IMR-90 (cell line): ENCODE measurements around the gene BET1. TPM values are rescaled to one million over a fixed set of nuclear protein-coding genes. Genes with fewer than 3 reads are reported as not detected.

Experiments
- ATAC-seq: fragments of 200-7000 bp; cut with Tn5 transposase; 2 replicates; pipeline ENCODE4 v1.9.1; 2020; ENCODE audit warnings: low read depth, mild to moderate bottlenecking, moderate library complexity
- BruUV-seq: library from RNA; stranded (reverse); fragments of 400-500 nt; replicated peaks from 2 replicates; lab custom pipeline; 2021; lab: Mats Ljungman, UMichigan
- CTCF ChIA-PET: fragments of 300-600 bp; formaldehyde crosslinking; extraction: SDS; loops from one replicate; lab custom pipeline; 2021; ENCODE audit warnings: antibody characterized with exemption; lab: Yijun Ruan, JAX
- POLR2A ChIA-PET: fragments of 300-600 bp; sonication (Branson Sonifier 250); formaldehyde crosslinking; loops from one replicate; lab custom pipeline; 2022; ENCODE audit warnings: antibody characterized with exemption; ENCODE audit not compliant: unreplicated experiment; lab: Charles Lee
- DNase-seq: peaks from one replicate; pipeline ENCODE4 v3.0.0; 2013
- H2AFZ ChIP-seq: replicated peaks from 2 replicates; pipeline ENCODE3; 2013; ENCODE audit warnings: low read length, mild to moderate bottlenecking; ENCODE audit not compliant: poor library complexity
- H2AK5ac ChIP-seq: 2 replicates; pipeline ENCODE4 v1.6.1; 2013; ENCODE audit warnings: low read depth, low read length, inconsistent platforms
- H2AK9ac ChIP-seq: replicated peaks from 2 replicates; pipeline ENCODE3; 2013; ENCODE audit warnings: mild to moderate bottlenecking, low read depth, low read length, moderate library complexity; ENCODE audit not compliant: poor library complexity
- H2BK120ac ChIP-seq: 2 replicates; pipeline ENCODE4 v1.6.1; 2013; ENCODE audit warnings: low read depth, low read length, inconsistent platforms
- H2BK15ac ChIP-seq: 3 replicates; pipeline ENCODE4 v1.6.1; 2013; ENCODE audit warnings: low read depth, low read length, inconsistent platforms
- H2BK20ac ChIP-seq: 2 replicates; pipeline ENCODE4 v1.6.1; 2013; ENCODE audit warnings: low read depth, mild to moderate bottlenecking, inconsistent platforms, low read length, moderate library complexity
- H2BK5ac ChIP-seq: 2 replicates; pipeline ENCODE4 v1.6.1; 2013; ENCODE audit warnings: mild to moderate bottlenecking, low read depth, low read length, inconsistent platforms; ENCODE audit not compliant: poor library complexity, severe bottlenecking
- H3K14ac ChIP-seq: replicated peaks from 2 replicates; pipeline ENCODE4 v1.6.1; 2013; ENCODE audit warnings: low read depth, low read length, inconsistent platforms
- H3K18ac ChIP-seq: 2 replicates; pipeline ENCODE4 v1.6.1; 2013; ENCODE audit warnings: low read depth, low read length, control low read depth
- H3K23ac ChIP-seq: 2 replicates; pipeline ENCODE4 v1.6.1; 2013; ENCODE audit warnings: low read depth, low read length, inconsistent platforms
- H3K27ac ChIP-seq: 2 replicates; pipeline ENCODE4 v1.5.1; 2013; ENCODE audit warnings: mild to moderate bottlenecking, control low read depth, low read length; ENCODE audit not compliant: insufficient read depth
- H3K27me3 ChIP-seq: 2 replicates; pipeline ENCODE4 v1.6.1; 2013; ENCODE audit warnings: low read length; ENCODE audit not compliant: control insufficient read depth, insufficient read depth
- H3K36me3 ChIP-seq: 2 replicates; pipeline ENCODE4 v1.6.1; 2013; ENCODE audit warnings: low read length, mixed read lengths; ENCODE audit not compliant: control insufficient read depth, insufficient read depth
- H3K4ac ChIP-seq: 2 replicates; pipeline ENCODE4 v1.6.1; 2013; ENCODE audit warnings: low read depth, low read length, inconsistent platforms
- H3K4me1 ChIP-seq: 2 replicates; pipeline ENCODE4 v1.6.1; 2013; ENCODE audit warnings: low read length, mixed read lengths; ENCODE audit not compliant: control insufficient read depth, insufficient read depth
- H3K4me2 ChIP-seq: 2 replicates; pipeline ENCODE4 v1.6.1; 2013; ENCODE audit warnings: low read depth, mild to moderate bottlenecking, control low read depth, low read length, moderate library complexity
- H3K4me3 ChIP-seq: 2 replicates; pipeline ENCODE4 v1.5.1; 2013; ENCODE audit warnings: low read depth, mild to moderate bottlenecking, control low read depth, low read length, moderate library complexity; ENCODE audit not compliant: insufficient read depth
- H3K56ac ChIP-seq: 2 replicates; pipeline ENCODE4 v1.6.1; 2013; ENCODE audit warnings: low read length, inconsistent platforms; ENCODE audit not compliant: insufficient read depth; ENCODE audit errors: extremely low read depth
- H3K79me1 ChIP-seq, 2 experiments: 2 replicates each; pipeline ENCODE4 v1.6.1; 2013; ENCODE audit warnings: low read length in 2 of 2, inconsistent platforms in 1 of 2, low read depth in 1 of 2
- H3K9ac ChIP-seq: 2 replicates; pipeline ENCODE4 v1.6.1; 2013; ENCODE audit warnings: low read depth, low read length, control low read depth
- H3K9me1 ChIP-seq: 2 replicates; pipeline ENCODE4 v1.6.1; 2013; ENCODE audit warnings: low read length, inconsistent platforms; ENCODE audit not compliant: insufficient read depth
- H3K9me3 ChIP-seq: 2 replicates; pipeline ENCODE4 v1.6.1; 2013; ENCODE audit warnings: low read length; ENCODE audit not compliant: control insufficient read depth, insufficient read depth
- H4K20me1 ChIP-seq: 2 replicates; pipeline ENCODE4 v1.6.1; 2013; ENCODE audit warnings: low read length, inconsistent platforms; ENCODE audit not compliant: insufficient read depth
- H4K5ac ChIP-seq: 2 replicates; pipeline ENCODE4 v1.6.1; 2013; ENCODE audit warnings: mild to moderate bottlenecking, low read depth, low read length, control low read depth
- H4K8ac ChIP-seq, 2 experiments: 2 replicates each; pipeline ENCODE4 v1.6.1; 2013; ENCODE audit warnings: low read depth in 2 of 2, low read length in 2 of 2, control low read depth in 1 of 2, inconsistent platforms in 1 of 2
- H4K91ac ChIP-seq: 2 replicates; pipeline ENCODE4 v1.6.1; 2013; ENCODE audit warnings: low read depth, low read length, inconsistent platforms; ENCODE audit not compliant: insufficient read depth
- BHLHE40 ChIP-seq: fragments of 150-350 bp; IDR thresholded peaks from 2 replicates; pipeline ENCODE4 v1.6.1; 2016; ENCODE audit warnings: mild to moderate bottlenecking, low read depth, low read length
- CTCF ChIP-seq: conservative IDR thresholded peaks from 2 replicates; pipeline ENCODE4 v1.5.1; 2012; ENCODE audit warnings: mild to moderate bottlenecking, low read depth, low read length, improper control_type of control experiment
- NFE2L2 ChIP-seq: fragments of 150-350 bp; IDR thresholded peaks from 2 replicates; pipeline ENCODE4 v1.6.1; 2016; ENCODE audit warnings: low read depth, mild to moderate bottlenecking, low read length
- RCOR1 ChIP-seq: IDR thresholded peaks from 2 replicates; pipeline ENCODE4 v1.6.1; 2012; ENCODE audit warnings: mild to moderate bottlenecking, low read length, improper control_type of control experiment; ENCODE audit not compliant: insufficient replicate concordance
- RFX5 ChIP-seq: IDR thresholded peaks from 2 replicates; pipeline ENCODE4 v1.8.0; 2012; ENCODE audit warnings: low read depth, mild to moderate bottlenecking, low read length, moderate library complexity
- SMC3 ChIP-seq: fragments of 150-350 bp; IDR thresholded peaks from 2 replicates; pipeline ENCODE4 v1.6.1; 2016; ENCODE audit warnings: low read depth, mild to moderate bottlenecking, antibody characterized with exemption, low read length, moderate library complexity
- WGBS, 2 experiments: methylation state at CpG; one replicate each; pipeline versions ENCODE4 v1.1.5 to v1.1.7; 2013; ENCODE audit warnings: missing lambda C conversion rate in 2 of 2; ENCODE audit not compliant: insufficient read length in 1 of 2; ENCODE audit errors: extremely low coverage in 2 of 2; 5-methylcytosine and 5-hydroxymethylcytosine counted together
- dilution Hi-C: fragments of 300-500 bp; cut with HindIII; formaldehyde crosslinking; loops from one replicate; pipeline ENCODE4 v1.14.3; 2018; ENCODE audit warnings: low sequenced_read_pairs; ENCODE audit not compliant: unreplicated experiment
- in situ Hi-C: fragments of 300-500 bp; cut with MboI; formaldehyde crosslinking; loops from 3 replicates; pipeline ENCODE4 v1.14.3; 2019; ENCODE audit warnings: low sequenced_read_pairs, inconsistent platforms, mixed read lengths
- intact Hi-C: fragments of 100-400 bp; cut with micrococcal nuclease; formaldehyde crosslinking; loops from 2 replicates; pipeline ENCODE4 v1.10.0; 2022
- polyA plus RNA-seq, 3 experiments: library from polyadenylated mRNA; depleted of rRNA; stranded (reverse); fragments of >200 nt; gene quantifications; 2 replicates each; pipeline ENCODE4 v1.2.3, GENCODE V29; 2012; ENCODE audit warnings: low replicate concordance in 1 of 3
- total RNA-seq: library from RNA; depleted of rRNA; stranded (reverse); fragments of >200 nt; gene quantifications from 2 replicates; pipeline ENCODE4 v1.2.3, GENCODE V29; 2012
- TF ChIP-seq, protein P1 (sequence below): fragments of 150-350 bp; IDR thresholded peaks from 2 replicates; pipeline ENCODE4 v1.6.1; 2016; ENCODE audit warnings: low read depth, mild to moderate bottlenecking, low read length, moderate library complexity, borderline replicate concordance
- TF ChIP-seq, protein P2 (sequence below): fragments of 150-350 bp; IDR thresholded peaks from 2 replicates; pipeline ENCODE4 v1.6.1; 2017; ENCODE audit warnings: mild to moderate bottlenecking, antibody characterized with exemption, low read length, low read depth

BET1 gene
- total and polyA plus RNA-seq, 2 of the 4 experiments (the other 2 are of a cell fraction) = 9.9 to 33.2 TPM

DNA sequence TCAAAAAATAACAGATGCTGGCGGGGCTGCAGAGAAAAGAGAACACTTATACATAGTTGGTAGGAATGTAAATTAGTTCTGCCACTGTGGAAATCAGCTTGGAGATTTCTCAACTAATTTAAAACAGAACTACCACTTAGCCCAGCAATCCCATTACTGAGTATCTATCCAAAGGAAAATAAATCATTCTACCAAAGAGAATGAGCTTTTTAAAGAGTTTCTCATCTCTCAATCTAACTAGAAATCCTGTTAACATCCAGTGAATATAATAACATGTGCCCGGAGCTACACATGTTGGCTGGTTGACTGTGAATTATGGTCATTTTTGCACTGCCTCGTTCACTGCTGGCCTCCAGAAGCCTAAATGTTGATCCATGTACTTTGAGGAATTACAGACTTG is 39.3 kb downstream of the BET1 start:
- no peak overlapping the region for H4K5ac ChIP-seq
- BruUV-seq = no TSS peak
- in situ Hi-C loops = no loop called here
- H3K18ac ChIP-seq = no peak overlapping the region
- H4K20me1 ChIP-seq = no peaks in the 10 kb centered on the region
- H4K8ac ChIP-seq = no peak overlapping the region
- intact Hi-C loops = no loop called here
- H3K4me1 ChIP-seq = no peaks in the 10 kb centered on the region; the same call in 1 of the 2 replicates
- H3K9me1 ChIP-seq = no peaks in the 10 kb centered on the region
- dilution Hi-C loops = no loop called here
- no peak overlapping the region for H2BK120ac ChIP-seq
- no peak for ATAC-seq
- H3K79me1 ChIP-seq = no peaks in the 10 kb centered on the region
- no peak overlapping the region for H3K4me3 ChIP-seq
- H2BK5ac ChIP-seq = no peak overlapping the region
- ChIA-PET POLR2A (no interaction called here), CTCF (no interaction called here)
- H2BK20ac ChIP-seq = no peak overlapping the region
- no peaks in the 10 kb centered on the region for H3K9me3 ChIP-seq
- H3K56ac ChIP-seq = no peak overlapping the region
- H2BK15ac ChIP-seq = no peak overlapping the region
- H3K27ac ChIP-seq = no peak overlapping the region
- H3K9ac ChIP-seq = no peak overlapping the region
- no peak overlapping the region for H3K14ac ChIP-seq
- no peak overlapping the region for H3K4me2 ChIP-seq
- no CpG with 5 or more reads among the region's 3 CpGs for whole genome bisulfite sequencing, 2 experiments
- H2AFZ ChIP-seq = no peak overlapping the region
- H3K4ac ChIP-seq = no peak overlapping the region
- no peak overlapping the region for H2AK5ac ChIP-seq
- H3K36me3 ChIP-seq = no peaks in the 10 kb centered on the region
- DNase-seq = no peak
- no peak overlapping the region for H3K23ac ChIP-seq
- no peak overlapping the region for H2AK9ac ChIP-seq
- H3K27me3 ChIP-seq = no peaks in the 10 kb centered on the region
- TF ChIP-seq, protein P1, sequence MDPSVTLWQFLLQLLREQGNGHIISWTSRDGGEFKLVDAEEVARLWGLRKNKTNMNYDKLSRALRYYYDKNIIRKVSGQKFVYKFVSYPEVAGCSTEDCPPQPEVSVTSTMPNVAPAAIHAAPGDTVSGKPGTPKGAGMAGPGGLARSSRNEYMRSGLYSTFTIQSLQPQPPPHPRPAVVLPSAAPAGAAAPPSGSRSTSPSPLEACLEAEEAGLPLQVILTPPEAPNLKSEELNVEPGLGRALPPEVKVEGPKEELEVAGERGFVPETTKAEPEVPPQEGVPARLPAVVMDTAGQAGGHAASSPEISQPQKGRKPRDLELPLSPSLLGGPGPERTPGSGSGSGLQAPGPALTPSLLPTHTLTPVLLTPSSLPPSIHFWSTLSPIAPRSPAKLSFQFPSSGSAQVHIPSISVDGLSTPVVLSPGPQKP = no peak
- TF ChIP-seq RFX5 (no peak), CTCF (no peak), NFE2L2 (no peak), SMC3 (no peak), BHLHE40 (no peak), RCOR1 (no peak)
- TF ChIP-seq, protein P2, sequence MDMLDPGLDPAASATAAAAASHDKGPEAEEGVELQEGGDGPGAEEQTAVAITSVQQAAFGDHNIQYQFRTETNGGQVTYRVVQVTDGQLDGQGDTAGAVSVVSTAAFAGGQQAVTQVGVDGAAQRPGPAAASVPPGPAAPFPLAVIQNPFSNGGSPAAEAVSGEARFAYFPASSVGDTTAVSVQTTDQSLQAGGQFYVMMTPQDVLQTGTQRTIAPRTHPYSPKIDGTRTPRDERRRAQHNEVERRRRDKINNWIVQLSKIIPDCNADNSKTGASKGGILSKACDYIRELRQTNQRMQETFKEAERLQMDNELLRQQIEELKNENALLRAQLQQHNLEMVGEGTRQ = no peak
- H4K91ac ChIP-seq = no peak overlapping the region
